ENCODE data around the gene KRT10. TPM values are rescaled to one million over a fixed set of nuclear protein-coding genes. Genes with fewer than 3 reads are reported as not detected.

The KRT10 gene
- total RNA-seq, 4 donors from 2014 or later = 6.9 to 47.1 (median 39.8) TPM; not detected in 1

GRCh38 chr17:40778461-40778860 is 44.0 kb downstream of the KRT10 start:
- Histone ChIP-seq H3K36me3 (no peaks in the 10 kb centered on the region), H3K9me3 (no peaks in the 10 kb centered on the region), H3K4me3 (no peak overlapping the region), H3K27ac (no peak overlapping the region), H3K4me1 (no peaks in the 10 kb centered on the region), H3K27me3 (peaks cover 0 to 7% of the 10 kb centered on the region in 2 donors)
- intact Hi-C loops (cut with DNase I; ENCODE audit: low total_unique reads) = no loop called here
- no peak for TF ChIP-seq POLR2A (IDR thresholded peaks at IDR 0.05)
- TF ChIP-seq CTCF (IDR thresholded peaks at IDR 0.05) = no peak
- no peak for DNase-seq

- Histone ChIP-seq H3K27me3 (peaks cover 0 to 12% of the 10 kb centered on the region in 2 donors), H3K4me3 (no peak overlapping the region), H3K27ac (no peak overlapping the region), H3K36me3 (no peaks in the 10 kb centered on the region), H3K9me3 (no peaks in the 10 kb centered on the region), H3K4me1 (no peaks in the 10 kb centered on the region)
- no peak for TF ChIP-seq CTCF (IDR thresholded peaks at IDR 0.05)
- TF ChIP-seq POLR2A (IDR thresholded peaks at IDR 0.05) = no peak
- intact Hi-C loops (cut with DNase I; ENCODE audit: low total_unique reads) = no loop called here
- DNase-seq = no peak
Observed at GRCh38 chr17:40777971-40778370, 44.4 kb downstream of the KRT10 start.

- Histone ChIP-seq H3K9me3 (no peaks in the 10 kb centered on the region), H3K36me3 (no peaks in the 10 kb centered on the region), H3K27ac (no peak overlapping the region), H3K27me3 (peaks cover 0 to 13% of the 10 kb centered on the region in 2 donors), H3K4me3 (no peak overlapping the region), H3K4me1 (no peaks in the 10 kb centered on the region)
- TF ChIP-seq CTCF (IDR thresholded peaks at IDR 0.05) (no peak), POLR2A (IDR thresholded peaks at IDR 0.05) (no peak)
- intact Hi-C loops (cut with DNase I; ENCODE audit: low total_unique reads) = no loop called here
- no peak for DNase-seq
Observed at GRCh38 chr17:40777459-40777858, 45.0 kb downstream of the KRT10 start.

GRCh38 chr17:40775945-40776344 is 46.5 kb downstream of the KRT10 start:
- no peak for DNase-seq
- Histone ChIP-seq H3K4me1 (no peaks in the 10 kb centered on the region), H3K36me3 (no peaks in the 10 kb centered on the region), H3K9me3 (no peaks in the 10 kb centered on the region), H3K4me3 (no peak overlapping the region), H3K27me3 (peaks cover 0 to 13% of the 10 kb centered on the region in 2 donors), H3K27ac (no peak overlapping the region)
- intact Hi-C loops (cut with DNase I; ENCODE audit: low total_unique reads) = no loop called here
- TF ChIP-seq POLR2A (IDR thresholded peaks at IDR 0.05) (no peak), CTCF (IDR thresholded peaks at IDR 0.05) (no peak)

GRCh38 chr17:40772101-40772500 is 50.3 kb downstream of the KRT10 start, which contains the start of gene KRT26:
TSS of gene KRT26 (minus strand) at chr17:40772201. CDS start at chr17:40772113, 88 bp downstream.
- no peak within 1 kb of the TSS for H3K27ac ChIP-seq
- DNase-seq = no peak
- TF ChIP-seq CTCF (IDR thresholded peaks at IDR 0.05) = no peak
- no peak for TF ChIP-seq POLR2A (IDR thresholded peaks at IDR 0.05)
- H3K9me3 ChIP-seq = no peaks in the 10 kb centered on the region
- H3K4me1 ChIP-seq = no peaks in the 10 kb centered on the region
- H3K4me3 ChIP-seq = no peak within 1 kb of the TSS
- intact Hi-C loops (cut with DNase I; ENCODE audit: low total_unique reads) = no loop called here
- peaks cover 0 to 5% of the 10 kb centered on the region in 2 donors for H3K27me3 ChIP-seq
- no peaks in the 10 kb centered on the region for H3K36me3 ChIP-seq

Other genes with a start within 250 kb of the KRT10 start
- 100 to 1,000 TPM; 109 to 401 (median 159) TPM for gene SMARCE1, start 174.8 kb downstream of the KRT10 start, total RNA-seq
- 1 to 10 TPM in 3 of 4 donors, not detected in 1; 1.6 to 4.2 (median 2.6) TPM for gene KRT222, start 157.4 kb downstream of the KRT10 start, total RNA-seq
- not detected for gene KRT24, start 118.9 kb downstream of the KRT10 start, total RNA-seq
- not detected for gene KRT25, start 67.3 kb downstream of the KRT10 start, total RNA-seq
- gene KRT26, start 50.4 kb downstream of the KRT10 start, total RNA-seq = not detected
- gene KRT27, start 40.1 kb downstream of the KRT10 start, total RNA-seq = not detected
- gene KRT28, start 22.7 kb downstream of the KRT10 start, total RNA-seq = not detected
- gene KRT12, start 44.6 kb upstream of the KRT10 start, total RNA-seq = not detected
- gene KRT20, start 62.6 kb upstream of the KRT10 start, total RNA-seq = under 1 TPM in 3 of 4 donors, not detected in 1; 0.26 to 0.83 (median 0.29) TPM
- 1 to 10 TPM in 1 of 4 donors, under 1 TPM in 1, not detected in 2; 0.79 to 3.1 TPM for gene KRT23, start 115.0 kb upstream of the KRT10 start, total RNA-seq
- gene KRT39, start 144.3 kb upstream of the KRT10 start, total RNA-seq = not detected
- under 1 TPM in 1 of 4 donors, not detected in 3; 0.21 TPM for gene KRT40, start 161.7 kb upstream of the KRT10 start, total RNA-seq
- not detected for gene KRTAP3-3, start 171.6 kb upstream of the KRT10 start, total RNA-seq
- gene KRTAP3-2, start 177.3 kb upstream of the KRT10 start, total RNA-seq = not detected
- not detected for gene KRTAP3-1, start 186.5 kb upstream of the KRT10 start, total RNA-seq
- gene KRTAP1-5, start 204.6 kb upstream of the KRT10 start, total RNA-seq = not detected
- not detected for gene KRTAP1-4, start 207.6 kb upstream of the KRT10 start, total RNA-seq
- not detected for gene KRTAP1-3, start 212.3 kb upstream of the KRT10 start, total RNA-seq
- gene KRTAP1-1, start 218.8 kb upstream of the KRT10 start, total RNA-seq = not detected
- not detected for gene KRTAP2-1, start 224.7 kb upstream of the KRT10 start, total RNA-seq
- gene KRTAP2-2, start 232.6 kb upstream of the KRT10 start, total RNA-seq = not detected
- gene KRTAP2-3, start 237.5 kb upstream of the KRT10 start, total RNA-seq = not detected
- gene KRTAP2-4, start 243.3 kb upstream of the KRT10 start, total RNA-seq = not detected